A172 (cell line): ENCODE measurements around the gene GPHN. TPM values are rescaled to one million over a fixed set of nuclear protein-coding genes. Genes with fewer than 3 reads are reported as not detected.

Source experiments
- DNase-seq: peaks from one replicate; pipeline ENCODE4 v3.0.0-alpha.2; 2015; ENCODE audit warnings: low spot score
- total RNA-seq: library from RNA; depleted of rRNA; stranded (reverse); fragments of >200 nt; shearing (Covaris generic); gene quantifications from 2 replicates; pipeline ENCODE4 v1.2.3, GENCODE V29; 2014; rRNA removed

The GPHN gene
- total RNA-seq, 1 experiment from 2014 or later, result 10.7 TPM

DNA sequence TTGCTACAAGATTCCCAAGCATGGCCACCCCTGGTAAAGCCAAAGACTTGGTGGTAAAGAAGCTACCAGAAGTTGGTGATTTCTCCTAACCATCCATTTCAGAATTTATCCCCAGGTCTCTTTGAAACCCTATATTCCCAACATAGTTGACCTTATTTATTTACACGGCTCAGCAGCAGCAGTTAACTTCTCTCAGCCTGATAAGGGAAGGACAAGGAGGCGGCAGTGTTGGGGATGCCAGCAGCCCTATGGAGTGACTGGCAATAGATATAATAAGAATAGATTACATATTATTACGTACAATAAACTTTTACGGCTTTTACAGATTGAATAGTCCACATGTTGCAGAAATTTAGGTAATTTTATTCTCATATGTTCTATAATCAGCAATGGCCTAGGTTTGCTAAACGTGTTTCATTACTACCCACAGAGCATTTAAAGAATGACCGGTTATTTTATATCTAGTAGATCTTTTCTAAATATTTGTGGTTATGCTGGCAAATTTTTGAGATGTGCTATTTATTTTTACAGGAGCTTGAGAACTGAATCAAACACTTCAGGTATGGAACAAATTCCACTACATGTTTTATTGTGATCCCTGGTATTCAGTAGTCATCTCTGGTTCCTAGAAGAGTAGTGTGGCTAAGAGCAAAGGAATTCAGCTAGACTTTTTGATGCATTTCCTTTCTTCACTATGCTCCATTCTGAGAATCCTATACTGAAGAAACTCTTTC lies 713.5 kb downstream of the GPHN start:
- peak; percentile 91 for DNase-seq

DNA sequence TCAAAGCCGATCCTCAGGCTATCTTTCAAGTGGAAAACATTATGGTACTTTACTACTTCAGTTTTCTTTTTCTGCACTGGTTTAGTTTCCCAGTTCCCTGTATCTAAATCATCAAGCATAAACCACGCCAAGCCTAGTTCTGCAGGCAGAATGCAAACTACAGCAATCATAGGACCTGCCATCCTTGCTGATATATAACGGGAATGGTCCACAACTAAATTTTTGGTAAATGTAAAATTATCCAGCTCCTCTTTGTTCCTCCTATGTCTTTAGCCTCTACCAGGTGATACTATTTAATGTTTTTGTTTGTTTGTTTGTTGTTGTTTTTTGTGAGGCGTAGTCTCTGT lies 714.0 kb downstream of the GPHN start:
- no peak for DNase-seq

DNA sequence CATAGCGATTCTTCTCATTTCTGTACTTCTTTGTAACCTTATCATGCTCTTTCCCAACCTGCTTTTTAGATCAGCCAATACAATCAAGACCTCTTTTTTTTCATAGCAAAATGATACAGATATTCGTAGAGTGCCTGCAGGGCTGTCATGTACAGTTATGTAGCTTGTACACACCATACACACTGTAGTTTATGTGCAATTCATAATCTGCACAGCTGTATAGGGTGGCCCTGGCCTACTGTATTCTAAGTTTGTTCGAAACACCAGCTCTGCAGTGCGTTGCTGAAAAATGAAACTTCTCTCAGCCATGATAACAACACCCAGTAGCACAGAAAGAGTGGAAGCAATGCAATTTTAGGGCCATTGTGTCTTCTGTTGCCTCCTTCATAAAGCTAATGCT lies 717.6 kb downstream of the GPHN start:
- DNase-seq, result no peak

DNA sequence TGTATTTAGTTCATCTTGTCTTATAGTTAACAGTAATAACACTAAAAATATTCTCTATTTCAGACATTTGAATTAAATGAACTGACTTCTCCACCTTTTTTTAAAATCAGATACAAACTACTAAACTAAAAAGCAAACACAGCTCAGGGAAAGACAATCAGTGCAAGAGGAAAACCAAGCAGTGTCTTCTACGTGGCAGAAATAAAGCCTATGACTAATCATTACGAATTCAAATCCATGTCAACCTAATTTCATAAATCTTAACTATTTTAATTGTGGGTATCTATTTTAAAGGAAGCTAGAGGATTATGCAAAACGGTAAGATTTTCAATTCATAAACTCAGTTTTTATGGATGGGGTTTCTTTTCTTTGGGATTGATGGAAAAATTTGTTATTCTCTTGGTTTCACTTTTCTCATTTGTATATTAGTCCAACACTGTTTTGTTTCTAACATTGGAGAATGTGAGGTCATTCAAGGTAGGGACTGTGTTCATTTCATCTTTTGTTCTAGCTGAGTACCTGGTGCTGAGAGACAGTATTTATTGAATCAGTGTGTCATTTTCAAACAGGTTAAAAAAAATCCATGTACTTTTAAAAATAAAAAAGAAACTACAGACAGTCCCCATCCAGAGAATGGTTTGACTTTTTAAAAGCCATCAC lies 720.5 kb downstream of the GPHN start:
- peak; percentile 44 for DNase-seq

Other genes with a start within 250 kb of the GPHN start
- gene CCDC196, start 21.8 kb upstream of the GPHN start, total RNA-seq, result not detected in 2 replicates